GM19452 (cell line): ENCODE data around the gene LPO.

Source experiments
- ATAC-seq: cut with Tn5 transposase; IDR thresholded peaks from one replicate; pipeline ENCODE4 v1.9.1; 2021; ENCODE audit not compliant: unreplicated experiment

The LPO gene

DNA sequence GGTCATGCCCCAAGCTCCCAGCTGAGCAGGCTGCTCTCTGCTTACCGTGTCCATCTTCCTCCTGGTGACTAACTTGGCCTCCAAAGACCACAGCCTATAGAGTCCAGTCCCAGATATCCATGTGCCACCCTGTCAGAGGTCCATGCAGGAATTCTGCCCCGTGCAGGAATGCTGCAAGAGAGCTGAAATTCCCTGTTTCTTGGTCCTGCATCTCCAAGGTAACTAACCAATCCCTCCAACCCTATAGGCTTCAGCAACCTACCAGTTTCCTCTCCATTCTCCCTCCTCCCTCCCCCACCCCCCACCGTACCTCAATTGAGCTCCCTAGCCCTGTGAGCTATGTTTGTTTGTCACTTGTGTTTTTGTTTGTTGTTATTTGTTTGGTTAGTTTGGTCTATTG is 9.7 kb upstream of the LPO start:
- ATAC-seq, result no peak

DNA sequence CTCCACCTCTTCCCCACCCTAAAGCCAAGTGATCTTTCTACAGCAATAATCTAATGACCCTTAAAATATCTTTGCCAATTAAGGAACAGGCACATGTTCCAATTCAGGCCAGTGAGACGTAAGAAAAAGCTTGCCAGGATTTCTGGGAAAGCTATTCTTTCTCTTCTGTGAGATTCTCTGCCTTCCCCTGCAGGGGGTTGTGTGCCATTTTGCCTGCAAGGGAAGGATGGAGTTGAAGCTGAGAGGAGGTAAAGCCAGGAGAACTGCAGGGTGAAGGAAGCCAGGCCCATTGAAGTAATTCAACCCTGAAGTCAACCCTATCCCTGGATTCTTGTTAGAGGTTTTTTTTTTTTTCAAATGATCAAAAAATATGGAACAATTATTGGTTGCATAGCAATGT is 9.0 kb upstream of the LPO start:
- ATAC-seq, result no peak

DNA sequence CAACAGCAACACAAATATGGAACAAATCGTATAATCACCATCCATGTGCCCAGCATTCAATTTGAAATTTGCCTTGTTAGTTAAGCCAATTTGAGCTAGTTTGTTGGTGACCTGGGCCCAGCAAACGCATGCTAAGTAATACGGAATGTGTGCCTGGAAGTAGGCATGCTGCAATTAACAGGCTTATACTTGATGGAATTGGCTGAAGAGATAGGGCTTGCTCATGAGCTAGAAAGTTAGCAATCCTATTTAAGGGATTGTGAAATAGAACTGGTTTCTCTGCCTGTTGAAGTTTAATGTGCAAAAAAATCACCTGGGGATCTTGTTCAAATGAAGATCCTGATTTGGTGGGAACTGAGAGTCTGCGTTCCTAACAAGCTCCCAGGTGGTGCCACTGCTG is 8.5 kb upstream of the LPO start:
- ATAC-seq, result no peak

- ATAC-seq, result no peak
Measured at GRCh38 chr17:58231641-58232040, 6.7 kb upstream of the LPO start.

DNA sequence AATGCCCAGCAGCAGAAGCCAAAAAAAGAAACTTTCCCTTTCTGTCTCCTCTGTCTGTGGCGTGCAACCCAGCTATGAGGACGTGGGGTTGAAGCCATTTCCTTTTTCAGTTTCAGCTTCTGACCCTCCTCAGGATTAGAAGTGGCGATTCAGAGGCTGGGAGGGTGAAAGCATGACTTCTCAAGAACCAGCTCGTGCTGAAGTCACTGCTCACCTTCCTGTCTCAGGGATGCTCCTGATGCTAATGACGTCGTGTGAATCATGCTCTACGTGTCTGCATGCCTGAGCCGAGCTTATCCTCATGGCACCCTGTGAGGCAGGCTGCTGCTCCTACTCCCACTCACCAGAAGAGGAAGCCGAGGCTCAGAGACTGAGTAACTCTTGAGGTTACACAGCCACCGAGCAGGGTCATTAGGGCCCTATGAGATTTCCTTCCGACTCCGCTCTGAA is 5.7 kb upstream of the LPO start:
- ATAC-seq, result peak; percentile 88

- no peak for ATAC-seq
Measured at GRCh38 chr17:58233543-58233942, 4.8 kb upstream of the LPO start.

GRCh38 chr17:58234512-58234911 is 3.9 kb upstream of the LPO start:
- ATAC-seq, result no peak

- no peak for ATAC-seq
Measured at GRCh38 chr17:58235821-58236220, 2.6 kb upstream of the LPO start.

GRCh38 chr17:58236394-58236793 is 2.0 kb upstream of the LPO start:
- no peak for ATAC-seq

GRCh38 chr17:58239987-58240386 is 1.6 kb downstream of the LPO start:
- no peak for ATAC-seq

- ATAC-seq, result no peak
Measured at GRCh38 chr17:58242171-58242784, 3.9 kb downstream of the LPO start.

- ATAC-seq, result no peak
Measured at GRCh38 chr17:58244963-58245362, 6.6 kb downstream of the LPO start.

DNA sequence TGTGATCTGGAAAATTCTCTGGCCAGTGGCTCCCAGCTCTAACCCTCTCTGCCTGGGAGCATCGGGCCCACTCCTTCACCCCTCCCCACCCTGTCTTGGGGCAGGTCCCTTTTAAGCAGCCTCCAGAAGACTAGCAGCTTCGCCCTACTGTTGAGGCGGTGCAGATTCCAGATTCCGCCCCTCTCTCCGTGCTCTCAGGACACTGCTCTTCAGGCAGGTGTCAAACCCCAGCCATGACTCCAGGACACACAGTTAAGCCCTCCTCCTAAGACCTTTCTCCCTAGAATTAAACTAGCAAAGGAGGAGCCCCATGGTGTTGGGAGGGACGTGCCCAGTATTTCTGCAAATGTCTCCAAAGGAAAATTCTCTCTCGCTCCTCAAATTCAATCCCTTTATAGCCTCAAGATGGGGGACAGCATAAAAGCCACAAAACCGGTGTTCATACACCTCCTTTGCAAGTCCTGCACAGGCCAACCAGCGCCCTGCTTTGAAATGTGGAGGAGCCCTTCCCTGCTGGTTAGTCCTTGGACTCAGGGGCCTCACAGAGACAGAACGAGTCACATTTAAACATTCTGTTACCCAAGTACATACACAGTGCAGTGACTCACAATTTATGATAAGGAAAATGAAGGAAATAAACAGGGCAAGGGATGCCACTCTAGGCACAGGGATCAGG is 7.2 kb downstream of the LPO start:
- no peak for ATAC-seq

DNA sequence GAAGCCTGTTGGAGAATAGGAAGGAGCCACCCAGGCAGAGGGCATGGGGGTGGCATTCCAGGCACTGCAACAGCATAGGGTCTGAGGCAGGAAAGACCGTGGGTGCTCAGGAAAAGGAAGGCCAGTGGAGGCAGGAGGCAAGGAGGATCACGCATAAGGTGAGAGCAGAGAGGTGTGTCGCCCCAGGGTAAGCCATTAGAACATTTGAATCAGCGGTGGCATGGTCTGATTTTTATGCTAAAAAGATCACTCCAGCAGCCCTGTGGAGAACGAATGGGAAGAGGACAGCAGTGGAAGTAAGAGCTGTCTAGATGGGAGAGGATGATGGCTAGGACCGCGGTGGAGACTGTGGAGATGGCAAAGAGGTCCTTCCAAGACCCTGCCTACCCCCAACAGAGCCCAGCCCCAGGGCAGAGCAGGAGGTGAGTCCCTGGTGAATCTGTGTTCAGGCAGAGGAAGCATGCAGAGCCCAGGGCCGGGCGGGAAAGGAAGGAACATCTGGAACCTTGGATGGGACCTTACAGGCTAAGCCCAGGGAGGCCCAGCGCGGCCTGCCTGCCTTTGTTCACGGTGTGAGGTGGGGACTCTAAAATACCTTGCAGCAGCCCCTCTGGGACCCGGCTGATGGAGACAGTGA is 7.8 kb downstream of the LPO start:
- ATAC-seq, result no peak

- ATAC-seq, result no peak
Measured at GRCh38 chr17:58246781-58247180, 8.4 kb downstream of the LPO start.

GRCh38 chr17:58247511-58248363 is 9.4 kb downstream of the LPO start:
- ATAC-seq, result no peak

DNA sequence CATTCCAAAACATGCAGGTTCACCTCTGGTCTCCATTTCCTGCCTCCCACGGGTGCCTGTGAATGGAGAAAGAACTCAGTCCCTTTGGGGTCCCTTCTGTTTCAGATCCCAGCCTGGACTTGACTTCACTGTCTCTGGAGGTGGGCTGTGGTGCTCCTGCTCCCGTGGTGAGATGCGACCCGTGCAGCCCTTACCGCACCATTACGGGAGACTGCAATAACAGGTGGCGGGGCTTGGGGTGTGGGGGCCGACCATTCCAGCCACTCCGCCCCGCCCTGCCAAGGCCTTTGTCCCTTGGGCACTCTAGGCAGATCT is 10.5 kb downstream of the LPO start:
- ATAC-seq, result no peak

- ATAC-seq, result no peak
Measured at GRCh38 chr17:58249270-58250133, 11.1 kb downstream of the LPO start.

DNA sequence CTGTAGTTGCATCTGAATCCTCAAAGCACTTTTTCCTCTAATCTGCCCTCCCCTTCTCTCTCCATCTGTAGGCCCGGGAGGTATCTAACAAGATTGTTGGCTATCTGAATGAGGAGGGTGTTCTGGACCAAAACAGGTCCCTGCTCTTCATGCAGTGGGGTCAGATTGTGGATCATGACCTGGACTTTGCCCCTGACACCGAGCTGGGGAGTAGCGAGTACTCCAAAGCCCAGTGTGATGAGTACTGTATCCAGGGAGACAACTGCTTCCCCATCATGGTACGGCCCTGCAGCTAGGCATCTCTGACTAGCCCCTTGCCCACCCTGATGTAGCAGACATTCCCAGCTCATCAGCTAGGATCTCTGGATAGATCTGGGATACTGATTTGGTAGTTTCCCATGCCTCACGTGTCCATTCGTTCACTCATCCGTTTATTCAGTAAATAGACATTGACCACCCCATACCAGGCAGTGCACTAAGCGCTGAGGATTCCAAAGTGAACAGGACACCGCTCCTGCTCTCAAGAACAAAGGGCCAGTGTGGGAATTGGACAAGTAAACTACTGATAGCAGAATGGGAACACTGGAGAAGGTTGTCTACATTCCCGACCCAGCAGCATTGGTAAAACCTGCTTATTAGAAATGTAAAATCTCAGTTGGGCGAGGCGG is 12.1 kb downstream of the LPO start:
- no peak for ATAC-seq

- ATAC-seq, result no peak
Measured at GRCh38 chr17:58252141-58252540, 13.8 kb downstream of the LPO start.
